H9 (cell line): ENCODE data around the gene KIF6. TPM values are rescaled to one million over a fixed set of nuclear protein-coding genes. Genes with fewer than 3 reads are reported as not detected.

Source experiments
- DNase-seq: peaks from one replicate; pipeline ENCODE4 v3.0.0-alpha.2; 2017
- H2AFZ ChIP-seq: one replicate; pipeline ENCODE4 v1.6.1; 2013; ENCODE audit warnings: mild to moderate bottlenecking, low read length, control low read depth, moderate library complexity
- H2AK5ac ChIP-seq: 2 replicates; pipeline ENCODE4 v1.6.1; 2013; ENCODE audit warnings: low read length, control low read depth, mixed read lengths; ENCODE audit not compliant: insufficient read length
- H2BK120ac ChIP-seq: one replicate; pipeline ENCODE4 v1.6.1; 2013; ENCODE audit warnings: low read depth, mild to moderate bottlenecking, low read length, control low read depth, inconsistent platforms; ENCODE audit not compliant: poor library complexity, severe bottlenecking
- H2BK12ac ChIP-seq: 2 replicates; pipeline ENCODE4 v1.6.1; 2013; ENCODE audit warnings: low read length, control low read depth, mixed read lengths, low read depth; ENCODE audit not compliant: insufficient read length
- H2BK15ac ChIP-seq: 2 replicates; pipeline ENCODE4 v1.6.1; 2013; ENCODE audit warnings: low read depth, low read length, control low read depth
- H2BK20ac ChIP-seq: one replicate; pipeline ENCODE4 v1.6.1; 2013; ENCODE audit warnings: low read depth, mild to moderate bottlenecking, low read length, control low read depth, inconsistent platforms; ENCODE audit not compliant: poor library complexity, severe bottlenecking
- H2BK5ac ChIP-seq: 2 replicates; pipeline ENCODE4 v1.6.1; 2013; ENCODE audit warnings: low read length, control low read depth, mixed read lengths; ENCODE audit not compliant: insufficient read length
- H3K14ac ChIP-seq: 2 replicates; pipeline ENCODE4 v1.6.1; 2013; ENCODE audit warnings: low read length, control low read depth; ENCODE audit not compliant: insufficient read depth
- H3K18ac ChIP-seq: 2 replicates; pipeline ENCODE4 v1.6.1; 2013; ENCODE audit warnings: low read depth, mild to moderate bottlenecking, mixed read lengths, low read length, control low read depth; ENCODE audit not compliant: insufficient read length
- H3K23ac ChIP-seq: 2 replicates; pipeline ENCODE4 v1.6.1; 2013; ENCODE audit warnings: low read length, control low read depth, mixed read lengths, low read depth; ENCODE audit not compliant: insufficient read length
- H3K23me2 ChIP-seq: 2 replicates; pipeline ENCODE4 v1.6.1; 2013; ENCODE audit warnings: low read depth, mild to moderate bottlenecking, mixed read lengths, low read length, control low read depth; ENCODE audit not compliant: insufficient read length, poor library complexity, severe bottlenecking
- H3K27ac ChIP-seq: 2 replicates; pipeline ENCODE4 v1.5.1; 2013; ENCODE audit warnings: low read length, control low read depth, mixed read lengths, low read depth; ENCODE audit not compliant: insufficient read length
- H3K27me3 ChIP-seq: 2 replicates; pipeline ENCODE4 v1.6.1; 2013; ENCODE audit warnings: low read length, control low read depth, inconsistent platforms; ENCODE audit not compliant: insufficient read depth
- H3K4ac ChIP-seq: 2 replicates; pipeline ENCODE4 v1.6.1; 2013; ENCODE audit warnings: low read depth, mild to moderate bottlenecking, control low read depth, inconsistent platforms, low read length, moderate library complexity
- H3K4me1 ChIP-seq: 2 replicates; pipeline ENCODE4 v1.6.1; 2013; ENCODE audit warnings: low read length, control low read depth, inconsistent platforms; ENCODE audit not compliant: insufficient read depth
- H3K4me2 ChIP-seq: 2 replicates; pipeline ENCODE4 v1.6.1; 2013; ENCODE audit warnings: low read length, control low read depth, mixed read lengths; ENCODE audit not compliant: insufficient read length, insufficient read depth
- H3K56ac ChIP-seq: 2 replicates; pipeline ENCODE4 v1.6.1; 2013; ENCODE audit warnings: low read depth, mild to moderate bottlenecking, mixed read lengths, low read length, control low read depth; ENCODE audit not compliant: insufficient read length
- H3K79me1 ChIP-seq: 2 replicates; pipeline ENCODE4 v1.6.1; 2013; ENCODE audit warnings: low read depth, mild to moderate bottlenecking, moderate library complexity, low read length, control low read depth, inconsistent platforms; ENCODE audit not compliant: insufficient read depth, poor library complexity, severe bottlenecking
- H3K79me2 ChIP-seq: 2 replicates; pipeline ENCODE4 v1.6.1; 2013; ENCODE audit warnings: low read length, control low read depth, inconsistent platforms; ENCODE audit not compliant: insufficient read depth
- H3K9ac ChIP-seq: 2 replicates; pipeline ENCODE4 v1.6.1; 2013; ENCODE audit warnings: low read length, control low read depth, mixed read lengths; ENCODE audit not compliant: insufficient read length; ENCODE audit errors: extremely low read depth
- H3K9me3 ChIP-seq: one replicate; pipeline ENCODE4 v1.6.1; 2013; ENCODE audit warnings: low read depth, low read length, inconsistent platforms; ENCODE audit not compliant: control insufficient read depth
- H3T11ph ChIP-seq: one replicate; pipeline ENCODE4 v1.6.1; 2013; ENCODE audit warnings: mild to moderate bottlenecking, low read length, control low read depth, inconsistent platforms
- H4K20me1 ChIP-seq: one replicate; pipeline ENCODE4 v1.6.1; 2013; ENCODE audit not compliant: control insufficient read depth, insufficient read length, insufficient read depth
- H4K5ac ChIP-seq: 2 replicates; pipeline ENCODE4 v1.6.1; 2013; ENCODE audit warnings: low read depth, mild to moderate bottlenecking, mixed read lengths, low read length, control low read depth; ENCODE audit not compliant: insufficient read length
- H4K8ac ChIP-seq: replicated peaks from 2 replicates; pipeline ENCODE4 v1.6.1; 2013; ENCODE audit warnings: low read length, control low read depth, mixed read lengths, low read depth; ENCODE audit not compliant: insufficient read length
- H4K91ac ChIP-seq: 2 replicates; pipeline ENCODE4 v1.6.1; 2013; ENCODE audit warnings: low read depth, mild to moderate bottlenecking, moderate library complexity, mixed read lengths, low read length, control low read depth; ENCODE audit not compliant: insufficient read length
- H3K27ac Mint-ChIP-seq, 3 experiments: 2 replicates in 2 of 3; 3 replicates in 1 of 3; pipeline ENCODE4 v1.8.0; 2020 to 2021; ENCODE audit warnings: mixed read lengths in 3 of 3, mild to moderate bottlenecking in 1 of 3, moderate library complexity in 1 of 3
- H3K27me3 Mint-ChIP-seq: 2 replicates; pipeline ENCODE4 v1.8.0; 2021; ENCODE audit warnings: low read depth, mild to moderate bottlenecking, moderate library complexity, mixed read lengths
- H3K36me3 Mint-ChIP-seq, 3 experiments: 2 replicates in 2 of 3; 3 replicates in 1 of 3; pipeline ENCODE4 v1.8.0; 2020 to 2021; ENCODE audit warnings: low read depth in 3 of 3, mixed read lengths in 3 of 3; ENCODE audit not compliant: insufficient read depth in 1 of 3
- H3K4me1 Mint-ChIP-seq, 2 experiments: 2 replicates each; pipeline ENCODE4 v1.8.0; 2020; ENCODE audit warnings: mixed read lengths in 2 of 2
- H3K4me3 Mint-ChIP-seq, 2 experiments: 2 replicates in 1 of 2; 3 replicates in 1 of 2; pipeline ENCODE4 v1.8.0; 2020 to 2021; ENCODE audit warnings: mild to moderate bottlenecking in 2 of 2, mixed read lengths in 2 of 2, moderate library complexity in 1 of 2
- H3K9me3 Mint-ChIP-seq, 2 experiments: 2 replicates in 1 of 2; 3 replicates in 1 of 2; pipeline ENCODE4 v1.8.0; 2020; ENCODE audit warnings: mild to moderate bottlenecking in 2 of 2, mixed read lengths in 2 of 2, moderate library complexity in 1 of 2
- CTCF ChIP-seq: fragments of 200-600 bp; sonication (generic); conservative IDR thresholded peaks from 3 replicates; pipeline ENCODE4 v1.8.0; 2021; ENCODE audit warnings: antibody characterized with exemption, mild to moderate bottlenecking
- WGBS: extraction: QIAGEN DNeasy Blood & Tissue Kit; methylation state at CpG from one replicate; pipeline ENCODE4 v1.1.7; 2013; ENCODE audit warnings: missing lambda C conversion rate, low lambda C conversion rate, mixed read lengths; ENCODE audit not compliant: insufficient read length; ENCODE audit errors: extremely low coverage; 5-methylcytosine and 5-hydroxymethylcytosine counted together
- total RNA-seq: library from RNA; stranded (reverse); gene quantifications from 2 replicates; pipeline ENCODE4 v1.2.1, GENCODE V29; 2021

The KIF6 gene
- total RNA-seq, 1 experiment from 2014 or later: 0.63 TPM

GRCh38 chr6:39387785-39388184 is 337.4 kb downstream of the KIF6 start:
- WGBS: no CpG with 5 or more reads among the region's 3 CpGs
- no peak overlapping the region for H3K4me3 Mint-ChIP-seq

More at GRCh38 chr6:39387785-39388184, 337.4 kb downstream of the KIF6 start:
- Histone ChIP-seq H2BK5ac (no peak overlapping the region), H3K56ac (no peak overlapping the region), H3K14ac (no peak overlapping the region), H3K27ac (no peak overlapping the region), H2AK5ac (no peak overlapping the region), H4K20me1 (no peaks in the 10 kb centered on the region), H3K79me2 (no peaks in the 10 kb centered on the region), H3K4me1 (no peaks in the 10 kb centered on the region), H4K8ac (no peak overlapping the region), H2BK15ac (no peak overlapping the region), H2BK120ac (no peak overlapping the region), H3K9ac (no peak overlapping the region), H3K9me3 (no peaks in the 10 kb centered on the region), H3T11ph (no peak overlapping the region), H3K79me1 (no peaks in the 10 kb centered on the region), H2BK12ac (no peak overlapping the region), H3K23me2 (no peaks in the 10 kb centered on the region), H4K91ac (no peak overlapping the region), H3K18ac (no peak overlapping the region), H3K4ac (no peak overlapping the region), H3K27me3 (no peaks in the 10 kb centered on the region), H3K4me2 (no peak overlapping the region), H2BK20ac (no peak overlapping the region), H2AFZ (no peak overlapping the region), H4K5ac (no peak overlapping the region), H3K23ac (no peak overlapping the region)
- H3K9me3 Mint-ChIP-seq: no peaks in the 10 kb centered on the region
- no peak for DNase-seq
- H3K27ac Mint-ChIP-seq: no peak overlapping the region
- TF ChIP-seq CTCF: no peak
- H3K4me1 Mint-ChIP-seq: no peaks in the 10 kb centered on the region
- H3K27me3 Mint-ChIP-seq: peaks cover 2% of the 10 kb centered on the region; the same call in 1 of the 2 replicates
- H3K36me3 Mint-ChIP-seq: no peaks in the 10 kb centered on the region
